OCI-LY7 (cell line): Measurements from ENCODE around the gene SLC4A1. TPM values are rescaled to one million over a fixed set of nuclear protein-coding genes. Genes with fewer than 3 reads are reported as not detected.

Experiments
- BruUV-seq: library from RNA; stranded (reverse); fragments of 400-500 nt; replicated peaks from 2 replicates; lab custom pipeline; 2021; lab: Mats Ljungman, UMichigan
- CTCF ChIA-PET: fragments of 300-600 bp; sonication (Branson Sonifier 250); formaldehyde crosslinking; loops from one replicate; lab custom pipeline; 2022; ENCODE audit warnings: antibody characterized with exemption; ENCODE audit not compliant: unreplicated experiment; lab: Charles Lee
- POLR2A ChIA-PET: fragments of 300-600 bp; sonication (Branson Sonifier 250); formaldehyde crosslinking; loops from one replicate; lab custom pipeline; 2022; ENCODE audit warnings: antibody characterized with exemption; lab: Charles Lee
- DNase-seq: peaks from one replicate; pipeline ENCODE4 v3.0.0-alpha.2; 2015; ENCODE audit warnings: low spot score
- H2AFZ ChIP-seq: fragments of 200-600 bp; sonication (generic), shearing (Covaris generic); 2 replicates; pipeline ENCODE4 v1.6.1; 2014; ENCODE audit warnings: mild to moderate bottlenecking, antibody characterized with exemption, low read length, moderate library complexity
- H3K27ac ChIP-seq: fragments of 200-600 bp; sonication (generic); 2 replicates; pipeline ENCODE4 v1.5.1; 2014; ENCODE audit warnings: mixed run types, low read depth, mild to moderate bottlenecking, moderate library complexity, low read length, inconsistent platforms; ENCODE audit not compliant: poor library complexity, severe bottlenecking
- H3K36me3 ChIP-seq: fragments of 200-600 bp; sonication (generic); 2 replicates; pipeline ENCODE4 v1.6.1; 2014; ENCODE audit warnings: mild to moderate bottlenecking, antibody characterized with exemption, low read length, moderate library complexity, mixed read lengths; ENCODE audit not compliant: insufficient read depth
- H3K4me1 ChIP-seq: fragments of 200-600 bp; sonication (generic); 2 replicates; pipeline ENCODE4 v1.5.1; 2014; ENCODE audit warnings: mild to moderate bottlenecking, low read length; ENCODE audit not compliant: insufficient read depth, poor library complexity, severe bottlenecking
- H3K4me2 ChIP-seq: fragments of 200-600 bp; sonication (generic); 2 replicates; pipeline ENCODE4 v1.6.1; 2014; ENCODE audit warnings: mild to moderate bottlenecking, low read length
- H3K4me3 ChIP-seq: fragments of 200-600 bp; sonication (generic); 2 replicates; pipeline ENCODE4 v1.5.1; 2014; ENCODE audit warnings: mild to moderate bottlenecking, low read depth, low read length; ENCODE audit not compliant: poor library complexity, severe bottlenecking
- H3K79me2 ChIP-seq: fragments of 200-600 bp; sonication (generic); 2 replicates; pipeline ENCODE4 v1.6.1; 2016; ENCODE audit warnings: low read depth, mild to moderate bottlenecking, low read length, moderate library complexity, mixed read lengths; ENCODE audit not compliant: insufficient read depth
- H3K9me2 ChIP-seq: fragments of 200-600 bp; sonication (generic); 2 replicates; pipeline ENCODE4 v1.6.1; 2016; ENCODE audit warnings: mild to moderate bottlenecking, low read length, mixed read lengths; ENCODE audit not compliant: insufficient read depth
- H3K9me3 ChIP-seq: fragments of 200-600 bp; sonication (generic); 2 replicates; pipeline ENCODE4 v1.6.1; 2014; ENCODE audit warnings: mild to moderate bottlenecking, mixed run types, low read length, mixed read lengths
- H4K20me1 ChIP-seq: fragments of 200-600 bp; sonication (generic); 2 replicates; pipeline ENCODE4 v1.6.1; 2014; ENCODE audit warnings: mild to moderate bottlenecking, antibody characterized with exemption, low read length, moderate library complexity, mixed read lengths; ENCODE audit not compliant: insufficient read depth
- EZH2phosphoT487 ChIP-seq: fragments of 200-600 bp; sonication (generic); IDR thresholded peaks from 2 replicates; pipeline ENCODE4 v1.6.1; 2018; ENCODE audit warnings: low read depth, borderline replicate concordance, mild to moderate bottlenecking, mixed run types, antibody characterized with exemption, low read length, moderate library complexity, mixed read lengths
- intact Hi-C: fragments of 100-400 bp; cut with micrococcal nuclease; formaldehyde crosslinking; loops from one replicate; pipeline ENCODE4 v1.10.0; 2022; ENCODE audit not compliant: unreplicated experiment
- total RNA-seq, 2 experiments: library from RNA; depleted of rRNA in 1 of 2; stranded (reverse); fragments of >200 nt in 1 of 2; shearing (Covaris generic) in 1 of 2; gene quantifications; 2 replicates each; pipeline ENCODE4 v1.2.3, GENCODE V29; 2014 to 2022
- TF ChIP-seq, protein P1 (sequence below): fragments of 200-600 bp; sonication (generic); conservative IDR thresholded peaks from 2 replicates; pipeline ENCODE4 v1.5.1; 2014; ENCODE audit warnings: mild to moderate bottlenecking, antibody characterized with exemption, low read length, moderate library complexity, mixed read lengths

The SLC4A1 gene
- total RNA-seq, 2 experiments from 2014 or later = not detected

DNA sequence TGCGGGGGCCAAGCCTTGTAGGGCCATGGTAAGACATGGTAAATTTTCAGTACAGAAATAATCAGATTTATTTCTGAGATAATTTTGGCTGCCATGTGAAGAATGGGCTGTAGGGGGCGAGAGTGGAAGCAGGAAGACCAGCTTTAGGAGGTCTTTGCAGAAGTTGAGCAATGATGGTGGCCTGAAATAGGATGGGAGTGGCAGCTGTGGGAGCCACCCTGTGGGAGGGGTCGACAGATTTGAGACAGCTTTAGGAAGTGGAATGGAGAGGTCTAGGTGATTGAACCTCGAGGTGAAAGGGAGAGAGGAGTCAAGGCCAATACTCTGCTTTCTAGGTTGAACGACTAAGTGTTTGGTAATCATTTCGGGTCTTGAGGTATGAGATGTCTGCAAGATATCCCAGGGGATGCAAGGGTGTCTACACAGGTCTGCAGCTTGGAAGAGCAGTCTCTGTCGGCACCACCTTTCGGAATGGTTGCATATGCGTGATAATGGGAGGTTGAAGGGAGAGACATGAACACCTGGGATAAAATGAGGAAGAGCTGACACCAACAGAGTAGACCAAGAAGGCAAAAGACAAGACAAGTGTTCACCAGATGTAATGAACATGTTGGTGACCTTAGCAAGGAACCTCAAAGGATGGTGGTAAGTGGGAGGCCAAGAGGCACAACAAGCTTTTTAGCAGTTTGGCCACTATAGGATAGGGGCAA is 64.0 kb downstream of the SLC4A1 start:
- no peaks in the 10 kb centered on the region for H3K9me2 ChIP-seq
- H3K4me3 ChIP-seq = no peak overlapping the region
- H3K36me3 ChIP-seq = peaks cover 35% of the 10 kb centered on the region
- H3K4me1 ChIP-seq = peaks cover 41% of the 10 kb centered on the region
- TF ChIP-seq EZH2phosphoT487 = no peak
- TF ChIP-seq, protein P1, sequence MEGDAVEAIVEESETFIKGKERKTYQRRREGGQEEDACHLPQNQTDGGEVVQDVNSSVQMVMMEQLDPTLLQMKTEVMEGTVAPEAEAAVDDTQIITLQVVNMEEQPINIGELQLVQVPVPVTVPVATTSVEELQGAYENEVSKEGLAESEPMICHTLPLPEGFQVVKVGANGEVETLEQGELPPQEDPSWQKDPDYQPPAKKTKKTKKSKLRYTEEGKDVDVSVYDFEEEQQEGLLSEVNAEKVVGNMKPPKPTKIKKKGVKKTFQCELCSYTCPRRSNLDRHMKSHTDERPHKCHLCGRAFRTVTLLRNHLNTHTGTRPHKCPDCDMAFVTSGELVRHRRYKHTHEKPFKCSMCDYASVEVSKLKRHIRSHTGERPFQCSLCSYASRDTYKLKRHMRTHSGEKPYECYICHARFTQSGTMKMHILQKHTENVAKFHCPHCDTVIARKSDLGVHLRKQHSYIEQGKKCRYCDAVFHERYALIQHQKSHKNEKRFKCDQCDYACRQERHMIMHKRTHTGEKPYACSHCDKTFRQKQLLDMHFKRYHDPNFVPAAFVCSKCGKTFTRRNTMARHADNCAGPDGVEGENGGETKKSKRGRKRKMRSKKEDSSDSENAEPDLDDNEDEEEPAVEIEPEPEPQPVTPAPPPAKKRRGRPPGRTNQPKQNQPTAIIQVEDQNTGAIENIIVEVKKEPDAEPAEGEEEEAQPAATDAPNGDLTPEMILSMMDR = peak; percentile 92
- intact Hi-C loops = no loop called here
- H3K27ac ChIP-seq = peak overlapping the region; percentile 33
- DNase-seq = peak; percentile 83
- no peak overlapping the region for H2AFZ ChIP-seq
- BruUV-seq = no TSS peak
- ChIA-PET CTCF (interaction anchor here (0.5 to 1.0 kb wide), 3 partner anchors 17 to 162 kb away, joined by 3 read pairs; partner anchors contain the start of gene TMUB2), POLR2A (interaction anchor here (0.6 to 1.5 kb wide), 3 partner anchors 12 to 17 kb away, joined by 3 to 5 read pairs (median 4); no protein-coding TSS in a partner anchor)
- peak overlapping the region; percentile 21; the same call in 1 of the 2 replicates for H3K4me2 ChIP-seq
- H4K20me1 ChIP-seq = no peaks in the 10 kb centered on the region
- H3K9me3 ChIP-seq = no peaks in the 10 kb centered on the region
- H3K79me2 ChIP-seq = peaks cover 5% of the 10 kb centered on the region; the same call in 1 of the 2 replicates

- Histone ChIP-seq H3K4me2 (no peak overlapping the region), H3K4me1 (peaks cover 47% of the 10 kb centered on the region), H3K9me3 (no peaks in the 10 kb centered on the region), H3K79me2 (peaks cover 15% of the 10 kb centered on the region), H2AFZ (no peak overlapping the region), H4K20me1 (no peaks in the 10 kb centered on the region), H3K9me2 (no peaks in the 10 kb centered on the region), H3K36me3 (peaks cover 25% of the 10 kb centered on the region), H3K4me3 (no peak overlapping the region), H3K27ac (peak overlapping the region; percentile 18)
- DNase-seq = no peak
- intact Hi-C loops = no loop called here
- no TSS peak for BruUV-seq
- no peak for TF ChIP-seq EZH2phosphoT487
- TF ChIP-seq, protein P1 = no peak
- ChIA-PET POLR2A (interaction anchor here (1.5 to 2.2 kb wide), 2 partner anchors 14 to 19 kb away, joined by 4 to 7 read pairs; no protein-coding TSS in a partner anchor), CTCF (no interaction called here)
Measured at GRCh38 chr17:44202756-44203155, 65.2 kb downstream of the SLC4A1 start.
